Neutrophil (primary cell): ENCODE measurements around the gene SAA1.
A peak's percentile ranks its signal among the peaks of the same experiment; 100 is the strongest.

Source experiments
- H3K27ac ChIP-seq: fragments of 200-600 bp; sonication (generic); 2 replicates; pipeline ENCODE4 v1.5.1; 2016; ENCODE audit warnings: mild to moderate bottlenecking, moderate library complexity
- H3K27me3 ChIP-seq: fragments of 200-600 bp; sonication (generic); 2 replicates; pipeline ENCODE4 v1.6.0; 2016; ENCODE audit warnings: mild to moderate bottlenecking
- H3K36me3 ChIP-seq: fragments of 200-600 bp; sonication (generic); 2 replicates; pipeline ENCODE4 v1.5.1; 2017
- H3K4me1 ChIP-seq, 2 experiments: fragments of 200-600 bp in 1 of 2; sonication (generic) in 1 of 2; 1 replicate in 1 of 2; 2 replicates in 1 of 2; pipeline versions ENCODE4 v1.5.1 to v1.6.1; 2013 to 2016; ENCODE audit warnings: low read depth in 1 of 2, low read length in 1 of 2, mild to moderate bottlenecking in 1 of 2, moderate library complexity in 1 of 2; ENCODE audit not compliant: control insufficient read depth in 1 of 2, insufficient read depth in 1 of 2
- H3K4me3 ChIP-seq, 2 experiments: fragments of 200-600 bp in 1 of 2; sonication (generic) in 1 of 2; 1 replicate in 1 of 2; 2 replicates in 1 of 2; pipeline ENCODE4 v1.5.1; 2013 to 2016; ENCODE audit warnings: low read depth in 1 of 2, low read length in 1 of 2, mild to moderate bottlenecking in 1 of 2, moderate library complexity in 1 of 2
- H3K9me3 ChIP-seq: fragments of 200-600 bp; sonication (generic); 2 replicates; pipeline ENCODE4 v1.5.1; 2016
- CTCF ChIP-seq: fragments of 200-600 bp; sonication (generic); IDR thresholded peaks from 2 replicates; pipeline ENCODE4 v1.5.1; 2016; ENCODE audit warnings: antibody characterized with exemption

SAA1 gene

GRCh38 chr11:18277565-18278271 lies 11.7 kb downstream of the SAA1 start:
- H3K4me1 ChIP-seq: peaks cover 0 to 4% of the 10 kb centered on the region in 2 experiments
- H3K4me3 ChIP-seq: no peak overlapping the region
- peak overlapping the region; percentile 12 for H3K27ac ChIP-seq
- no peak for TF ChIP-seq CTCF
- H3K27me3 ChIP-seq: no peaks in the 10 kb centered on the region
- H3K9me3 ChIP-seq: no peaks in the 10 kb centered on the region
- H3K36me3 ChIP-seq: peaks cover 36% of the 10 kb centered on the region

- peaks cover 0 to 4% of the 10 kb centered on the region in 2 experiments for H3K4me1 ChIP-seq
- H3K9me3 ChIP-seq: no peaks in the 10 kb centered on the region
- peaks cover 61% of the 10 kb centered on the region for H3K36me3 ChIP-seq
- H3K27me3 ChIP-seq: no peaks in the 10 kb centered on the region
- H3K4me3 ChIP-seq: no peak overlapping the region
- H3K27ac ChIP-seq: no peak overlapping the region
- no peak for TF ChIP-seq CTCF
Observed at GRCh38 chr11:18280438-18281045, 14.5 kb downstream of the SAA1 start.

GRCh38 chr11:18282626-18283025 lies 16.6 kb downstream of the SAA1 start:
- Histone ChIP-seq H3K27me3 (no peaks in the 10 kb centered on the region), H3K4me1 (peaks cover 0 to 4% of the 10 kb centered on the region in 2 experiments), H3K4me3 (no peak overlapping the region), H3K9me3 (no peaks in the 10 kb centered on the region), H3K36me3 (peaks cover 82% of the 10 kb centered on the region), H3K27ac (no peak overlapping the region)
- no peak for TF ChIP-seq CTCF

GRCh38 chr11:18285841-18286240 lies 19.8 kb downstream of the SAA1 start:
- Histone ChIP-seq H3K27ac (no peak overlapping the region), H3K4me3 (no peak overlapping the region), H3K4me1 (no peaks in the 10 kb centered on the region), H3K36me3 (peaks cover 92% of the 10 kb centered on the region), H3K27me3 (no peaks in the 10 kb centered on the region), H3K9me3 (no peaks in the 10 kb centered on the region)
- TF ChIP-seq CTCF: no peak

- no peak overlapping the region for H3K4me3 ChIP-seq
- H3K4me1 ChIP-seq: no peaks in the 10 kb centered on the region
- H3K27me3 ChIP-seq: no peaks in the 10 kb centered on the region
- H3K9me3 ChIP-seq: no peaks in the 10 kb centered on the region
- peaks cover 95% of the 10 kb centered on the region for H3K36me3 ChIP-seq
- no peak for TF ChIP-seq CTCF
- H3K27ac ChIP-seq: no peak overlapping the region
Observed at GRCh38 chr11:18288911-18289310, 22.8 kb downstream of the SAA1 start.
